Breast epithelium (tissue), 3 donors: ENCODE results near the gene PRRT4.

Source experiments
- POLR2A ChIP-seq: fragments of 450-650 bp; IDR thresholded peaks from one replicate; pipeline ENCODE4 v1.6.1; 2016; ENCODE audit warnings: antibody characterized with exemption, mild to moderate bottlenecking, moderate library complexity
- POLR2AphosphoS5 ChIP-seq, 3 donors: sonication (generic); formaldehyde crosslinking; IDR thresholded peaks; one replicate each; pipeline ENCODE4 v1.6.1; 2017; ENCODE audit warnings: antibody characterized with exemption in 3 of 3
- TF ChIP-seq, protein P1 (sequence below), 3 donors: fragments of 450-650 bp; IDR thresholded peaks; one replicate each; pipeline ENCODE4 v1.5.1; 2016 to 2017; ENCODE audit warnings: antibody characterized with exemption in 3 of 3, mild to moderate bottlenecking in 3 of 3, moderate library complexity in 3 of 3

DNA sequence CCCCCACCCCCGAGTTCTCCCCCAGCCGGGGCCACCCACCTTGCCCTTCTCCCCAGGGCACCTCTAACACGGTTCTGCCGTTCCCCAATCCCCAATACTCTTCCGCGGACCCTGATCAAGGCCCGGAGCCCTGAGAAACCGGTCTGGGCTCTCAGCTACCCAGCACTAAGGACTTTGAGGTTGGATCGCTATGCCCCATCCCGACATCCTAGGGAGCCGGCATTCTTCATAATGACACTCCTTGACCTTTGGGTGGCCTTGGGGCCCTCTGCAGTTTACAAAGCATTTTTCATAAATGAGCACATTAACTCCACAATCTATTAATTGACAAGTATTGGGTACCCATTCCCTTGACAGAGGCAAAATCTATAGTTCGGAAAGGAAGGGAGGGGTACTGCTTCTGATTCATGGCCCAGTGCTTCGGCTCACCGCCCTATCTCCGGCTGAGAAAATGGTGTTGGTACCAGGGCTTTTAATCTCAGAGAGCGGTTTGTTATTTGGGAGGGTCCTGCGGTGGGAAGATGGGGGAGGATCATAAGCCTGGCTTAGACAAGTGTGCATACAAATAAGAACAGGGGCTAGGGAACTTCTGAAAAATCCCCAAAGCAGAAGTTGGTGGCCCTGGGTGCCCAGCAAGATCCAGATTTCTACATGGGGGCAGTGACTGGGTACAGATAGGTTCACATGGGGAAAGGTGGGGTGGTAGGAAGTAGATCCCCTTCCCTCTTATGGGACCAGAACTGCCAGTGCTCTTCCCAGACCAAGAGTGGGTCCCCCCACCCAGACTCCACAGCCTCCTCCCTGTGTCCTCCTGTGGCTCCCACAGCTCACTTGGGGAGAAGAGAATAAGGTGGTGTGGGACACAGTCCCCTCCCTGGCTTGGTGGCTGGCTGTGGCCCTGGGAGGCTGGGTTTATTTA, 45.1 kb upstream of the PRRT4 start:
- TF ChIP-seq POLR2A, result no peak
- TF ChIP-seq, protein P1, sequence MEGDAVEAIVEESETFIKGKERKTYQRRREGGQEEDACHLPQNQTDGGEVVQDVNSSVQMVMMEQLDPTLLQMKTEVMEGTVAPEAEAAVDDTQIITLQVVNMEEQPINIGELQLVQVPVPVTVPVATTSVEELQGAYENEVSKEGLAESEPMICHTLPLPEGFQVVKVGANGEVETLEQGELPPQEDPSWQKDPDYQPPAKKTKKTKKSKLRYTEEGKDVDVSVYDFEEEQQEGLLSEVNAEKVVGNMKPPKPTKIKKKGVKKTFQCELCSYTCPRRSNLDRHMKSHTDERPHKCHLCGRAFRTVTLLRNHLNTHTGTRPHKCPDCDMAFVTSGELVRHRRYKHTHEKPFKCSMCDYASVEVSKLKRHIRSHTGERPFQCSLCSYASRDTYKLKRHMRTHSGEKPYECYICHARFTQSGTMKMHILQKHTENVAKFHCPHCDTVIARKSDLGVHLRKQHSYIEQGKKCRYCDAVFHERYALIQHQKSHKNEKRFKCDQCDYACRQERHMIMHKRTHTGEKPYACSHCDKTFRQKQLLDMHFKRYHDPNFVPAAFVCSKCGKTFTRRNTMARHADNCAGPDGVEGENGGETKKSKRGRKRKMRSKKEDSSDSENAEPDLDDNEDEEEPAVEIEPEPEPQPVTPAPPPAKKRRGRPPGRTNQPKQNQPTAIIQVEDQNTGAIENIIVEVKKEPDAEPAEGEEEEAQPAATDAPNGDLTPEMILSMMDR (IDR thresholded peaks at IDR 0.05), result no peak
- TF ChIP-seq POLR2AphosphoS5 (IDR thresholded peaks at IDR 0.05), result no peak
